ENCODE data around the gene DYNC2I2.
"Not testable (repeated sequence)": the region's sequence is repeated elsewhere in the genome, so short reads cannot be mapped to it uniquely, and the experiment has no call there.

DYNC2I2 gene

GRCh38 chr9:128656416-128657343, at the start of gene DYNC2I2:
TSS of gene DYNC2I2 (minus strand) at chr9:128656847. CDS start at chr9:128656726, 121 bp downstream.
- TF ChIP-seq ZNF274 (IDR thresholded peaks at IDR 0.05; ENCODE audit: low read depth, low read length): no peak
- peak within 1 kb of the TSS; percentile 73 for H3K4me3 ChIP-seq (ENCODE audit: low read length)

- no peak overlapping the region for H3K4me3 ChIP-seq (ENCODE audit: low read length)
- TF ChIP-seq ZNF274 (IDR thresholded peaks at IDR 0.05; ENCODE audit: low read depth, low read length): no peak
These were observed 49.4 kb upstream of the DYNC2I2 start for GRCh38 chr9:128706045-128706444.

GRCh38 chr9:128705051-128705965, 48.7 kb upstream of the DYNC2I2 start:
- no peak for TF ChIP-seq ZNF274 (IDR thresholded peaks at IDR 0.05; ENCODE audit: low read depth, low read length)
- H3K4me3 ChIP-seq (ENCODE audit: low read length): no peak overlapping the region

GRCh38 chr9:128704356-128704670, 47.7 kb upstream of the DYNC2I2 start:
- no peak overlapping the region for H3K4me3 ChIP-seq (ENCODE audit: low read length)
- TF ChIP-seq ZNF274 (IDR thresholded peaks at IDR 0.05; ENCODE audit: low read depth, low read length): no peak

GRCh38 chr9:128703616-128704355, 47.1 kb upstream of the DYNC2I2 start:
- H3K4me3 ChIP-seq (ENCODE audit: low read length): peak overlapping the region; percentile 75; the same call in 1 of the 2 replicates
- TF ChIP-seq ZNF274 (IDR thresholded peaks at IDR 0.05; ENCODE audit: low read depth, low read length): no peak

GRCh38 chr9:128702949-128703615, 46.4 kb upstream of the DYNC2I2 start:
- no peak for TF ChIP-seq ZNF274 (IDR thresholded peaks at IDR 0.05; ENCODE audit: low read depth, low read length)
- H3K4me3 ChIP-seq (ENCODE audit: low read length): peak overlapping the region; percentile 75

- no peak for TF ChIP-seq ZNF274 (IDR thresholded peaks at IDR 0.05; ENCODE audit: low read depth, low read length)
- H3K4me3 ChIP-seq (ENCODE audit: low read length): peak within 1 kb of the TSS; percentile 75
These were observed 45.9 kb upstream of the DYNC2I2 start, which contains the start of gene PKN3 for GRCh38 chr9:128702445-128702948. TSS of gene PKN3 (plus strand) at chr9:128702503. CDS start at chr9:128702916, 413 bp downstream.

GRCh38 chr9:128701227-128701854, 44.7 kb upstream of the DYNC2I2 start:
- no peak for TF ChIP-seq ZNF274 (IDR thresholded peaks at IDR 0.05; ENCODE audit: low read depth, low read length)
- no peak overlapping the region for H3K4me3 ChIP-seq (ENCODE audit: low read length)

- not testable (repeated sequence) for H3K4me3 ChIP-seq (ENCODE audit: low read length)
These were observed 42.6 kb upstream of the DYNC2I2 start for GRCh38 chr9:128699096-128699795.

GRCh38 chr9:128696923-128697707, 40.5 kb upstream of the DYNC2I2 start:
- no peak for TF ChIP-seq ZNF274 (IDR thresholded peaks at IDR 0.05; ENCODE audit: low read depth, low read length)
- no peak overlapping the region for H3K4me3 ChIP-seq (ENCODE audit: low read length)

GRCh38 chr9:128694344-128694743, 37.7 kb upstream of the DYNC2I2 start:
- no peak overlapping the region for H3K4me3 ChIP-seq (ENCODE audit: low read length)
- TF ChIP-seq ZNF274 (IDR thresholded peaks at IDR 0.05; ENCODE audit: low read depth, low read length): no peak

GRCh38 chr9:128693738-128694137, 37.1 kb upstream of the DYNC2I2 start:
- H3K4me3 ChIP-seq (ENCODE audit: low read length): not testable (repeated sequence)

Data from GM08714 (cell line).